ENCODE measurements around the gene PIP4P1.

GRCh38 chr14:20418501-20418909 lies 42.7 kb downstream of the PIP4P1 start:
- TF ChIP-seq POLR2A (IDR thresholded peaks at IDR 0.05; ENCODE audit: low read length) (no peak), GATA1 (IDR thresholded peaks at IDR 0.05; ENCODE audit: low read depth, low read length) (no peak)
